WTC11 (cell line): ENCODE data around the gene BANF2. TPM values are rescaled to one million over a fixed set of nuclear protein-coding genes. Genes with fewer than 3 reads are reported as not detected.
"Not testable (repeated sequence)": the region's sequence is repeated elsewhere in the genome, so short reads cannot be mapped to it uniquely, and the experiment has no call there.

Experiments used
- ATAC-seq: fragments of 200-7000 bp; cut with Tn5 transposase; 2 replicates; pipeline ENCODE4 v1.10.0; 2021; ENCODE audit warnings: mild to moderate bottlenecking, moderate library complexity
- CTCF ChIA-PET: fragments of 300-600 bp; sonication (Branson Sonifier 250); formaldehyde crosslinking; loops from one replicate; lab custom pipeline; 2021; ENCODE audit warnings: antibody characterized with exemption; lab: Charles Lee
- POLR2A ChIA-PET: fragments of 350-600 bp; sonication (Branson Sonifier 250); formaldehyde crosslinking; loops from one replicate; lab custom pipeline; 2021; ENCODE audit warnings: antibody characterized with exemption; lab: Charles Lee
- DNase-seq: peaks from one replicate; pipeline ENCODE4 v3.0.0; 2021; ENCODE audit warnings: low spot score
- H3K27ac Mint-ChIP-seq: 2 replicates; pipeline ENCODE4 v1.8.0; 2021; ENCODE audit warnings: mixed read lengths
- H3K27me3 Mint-ChIP-seq: 2 replicates; pipeline ENCODE4 v1.8.0; 2021; ENCODE audit warnings: low read depth, mild to moderate bottlenecking, moderate library complexity, mixed read lengths
- H3K36me3 Mint-ChIP-seq: 2 replicates; pipeline ENCODE4 v1.8.0; 2021; ENCODE audit warnings: mixed read lengths
- H3K4me1 Mint-ChIP-seq: 2 replicates; pipeline ENCODE4 v1.8.0; 2022; ENCODE audit warnings: mixed read lengths
- H3K4me3 Mint-ChIP-seq: 2 replicates; pipeline ENCODE4 v1.8.0; 2021; ENCODE audit warnings: mild to moderate bottlenecking, moderate library complexity, mixed read lengths
- H3K9me3 Mint-ChIP-seq: 2 replicates; pipeline ENCODE4 v1.8.0; 2021; ENCODE audit warnings: mixed read lengths
- ATF1 ChIP-seq: sonication (generic); formaldehyde crosslinking; IDR thresholded peaks from 2 replicates; pipeline ENCODE4 v1.8.1; 2023; ENCODE audit warnings: mild to moderate bottlenecking, moderate library complexity, missing genetic modification reagents
- CREM ChIP-seq: sonication (generic); formaldehyde crosslinking; IDR thresholded peaks from 2 replicates; pipeline ENCODE4 v1.8.1; 2022; ENCODE audit warnings: mild to moderate bottlenecking, missing genetic modification reagents, moderate library complexity
- EMX1 ChIP-seq: fragments of 250-450 bp; sonication (Bioruptor Pico); IDR thresholded peaks from 2 replicates; pipeline ENCODE4 v1.8.0; 2021; ENCODE audit warnings: mild to moderate bottlenecking
- JUN ChIP-seq: sonication (generic); formaldehyde crosslinking; IDR thresholded peaks from 2 replicates; pipeline ENCODE4 v1.8.0; 2023; ENCODE audit warnings: mild to moderate bottlenecking, missing genetic modification reagents
- NFE2L1 ChIP-seq: sonication (generic); formaldehyde crosslinking; IDR thresholded peaks from 2 replicates; pipeline ENCODE4 v1.8.1; 2023; ENCODE audit warnings: missing genetic modification reagents
- NR3C1 ChIP-seq: sonication (generic); formaldehyde crosslinking; conservative IDR thresholded peaks from 2 replicates; pipeline ENCODE4 v1.8.1; 2023; ENCODE audit warnings: low read depth, mild to moderate bottlenecking, missing genetic modification reagents
- ZMAT4 ChIP-seq: fragments of 250-450 bp; sonication (Bioruptor Pico); IDR thresholded peaks from 2 replicates; pipeline ENCODE4 v1.9.0; 2021; ENCODE audit warnings: mild to moderate bottlenecking
- ZNF263 ChIP-seq: sonication (generic); formaldehyde crosslinking; IDR thresholded peaks from 2 replicates; pipeline ENCODE4 v1.8.1; 2022; ENCODE audit warnings: low read depth, mild to moderate bottlenecking, moderate library complexity, missing genetic modification reagents
- ZNF396 ChIP-seq: fragments of 250-450 bp; sonication (Bioruptor Pico); IDR thresholded peaks from 2 replicates; pipeline ENCODE4 v1.8.0; 2021; ENCODE audit warnings: mild to moderate bottlenecking, moderate library complexity, borderline replicate concordance
- total RNA-seq: library from RNA; stranded (reverse); gene quantifications from 3 replicates; pipeline ENCODE4 v1.2.3, GENCODE V29; 2021
- TF ChIP-seq, protein P1 (sequence below): sonication (generic); formaldehyde crosslinking; IDR thresholded peaks from 2 replicates; pipeline ENCODE4 v1.8.0; 2022; ENCODE audit warnings: mild to moderate bottlenecking, missing genetic modification reagents
- TF ChIP-seq, protein P2 (sequence below): sonication (generic); formaldehyde crosslinking; IDR thresholded peaks from 2 replicates; pipeline ENCODE4 v1.8.1; 2023; ENCODE audit warnings: mild to moderate bottlenecking, moderate library complexity, missing genetic modification reagents
- TF ChIP-seq, protein P3 (sequence below): sonication (generic); formaldehyde crosslinking; IDR thresholded peaks from 2 replicates; pipeline ENCODE4 v1.8.1; 2022; ENCODE audit warnings: low read depth, mild to moderate bottlenecking, moderate library complexity, missing genetic modification reagents, borderline replicate concordance
- TF ChIP-seq, protein P4 (sequence below): sonication (generic); formaldehyde crosslinking; IDR thresholded peaks from 2 replicates; pipeline ENCODE4 v1.8.0; 2023; ENCODE audit warnings: mild to moderate bottlenecking, missing genetic modification reagents

BANF2 gene
- total RNA-seq, 1 experiment from 2014 or later = not detected

DNA sequence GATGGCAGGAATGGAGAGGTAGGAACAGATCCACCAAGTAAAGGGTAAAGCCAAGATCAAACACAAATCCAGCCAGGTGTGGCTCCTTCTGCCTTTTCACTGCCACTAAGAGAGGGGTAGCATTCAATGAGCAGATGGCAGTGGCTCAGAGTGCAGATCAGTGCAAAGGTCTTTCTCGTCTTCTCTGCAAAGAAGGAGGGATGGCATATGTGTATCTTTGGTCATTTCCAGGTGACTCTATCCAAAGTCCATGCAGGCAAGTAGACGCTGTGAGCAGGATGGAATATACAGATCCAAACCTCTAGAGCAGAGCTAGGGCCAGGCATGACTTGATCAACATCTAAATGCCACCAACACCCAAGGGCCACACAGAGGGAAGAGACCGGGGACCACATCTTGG is 6.9 kb downstream of the BANF2 start:
- Mint-ChIP-seq H3K4me1 (peaks cover 17% of the 10 kb centered on the region), H3K9me3 (0 out of 2 replicates have a peak, but pooled peaks cover 5% of the 10 kb centered on the region), H3K27ac (no peak overlapping the region), H3K27me3 (no peaks in the 10 kb centered on the region), H3K4me3 (no peak overlapping the region), H3K36me3 (no peaks in the 10 kb centered on the region)
- POLR2A ChIA-PET = no interaction called here
- ATAC-seq (no peak), DNase-seq (no peak)
- no peak for TF ChIP-seq ATF1 (CRISPR knock-in tag)
- TF ChIP-seq, protein P1, sequence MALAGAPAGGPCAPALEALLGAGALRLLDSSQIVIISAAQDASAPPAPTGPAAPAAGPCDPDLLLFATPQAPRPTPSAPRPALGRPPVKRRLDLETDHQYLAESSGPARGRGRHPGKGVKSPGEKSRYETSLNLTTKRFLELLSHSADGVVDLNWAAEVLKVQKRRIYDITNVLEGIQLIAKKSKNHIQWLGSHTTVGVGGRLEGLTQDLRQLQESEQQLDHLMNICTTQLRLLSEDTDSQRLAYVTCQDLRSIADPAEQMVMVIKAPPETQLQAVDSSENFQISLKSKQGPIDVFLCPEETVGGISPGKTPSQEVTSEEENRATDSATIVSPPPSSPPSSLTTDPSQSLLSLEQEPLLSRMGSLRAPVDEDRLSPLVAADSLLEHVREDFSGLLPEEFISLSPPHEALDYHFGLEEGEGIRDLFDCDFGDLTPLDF (CRISPR knock-in tag) = no peak
- no peak for TF ChIP-seq ZNF396 (CRISPR knock-in tag)
- TF ChIP-seq NR3C1 (CRISPR knock-in tag) = no peak
- no peak for TF ChIP-seq EMX1 (CRISPR knock-in tag)
- TF ChIP-seq NFE2L1 (CRISPR knock-in tag) = no peak
- no peak for TF ChIP-seq JUN (CRISPR knock-in tag)
- TF ChIP-seq ZNF263 = no peak
- TF ChIP-seq, protein P2, sequence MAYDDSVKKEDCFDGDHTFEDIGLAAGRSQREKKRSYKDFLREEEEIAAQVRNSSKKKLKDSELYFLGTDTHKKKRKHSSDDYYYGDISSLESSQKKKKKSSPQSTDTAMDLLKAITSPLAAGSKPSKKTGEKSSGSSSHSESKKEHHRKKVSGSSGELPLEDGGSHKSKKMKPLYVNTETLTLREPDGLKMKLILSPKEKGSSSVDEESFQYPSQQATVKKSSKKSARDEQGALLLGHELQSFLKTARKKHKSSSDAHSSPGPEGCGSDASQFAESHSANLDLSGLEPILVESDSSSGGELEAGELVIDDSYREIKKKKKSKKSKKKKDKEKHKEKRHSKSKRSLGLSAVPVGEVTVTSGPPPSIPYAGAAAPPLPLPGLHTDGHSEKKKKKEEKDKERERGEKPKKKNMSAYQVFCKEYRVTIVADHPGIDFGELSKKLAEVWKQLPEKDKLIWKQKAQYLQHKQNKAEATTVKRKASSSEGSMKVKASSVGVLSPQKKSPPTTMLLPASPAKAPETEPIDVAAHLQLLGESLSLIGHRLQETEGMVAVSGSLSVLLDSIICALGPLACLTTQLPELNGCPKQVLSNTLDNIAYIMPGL (CRISPR knock-in tag) = no peak
- TF ChIP-seq, protein P3, sequence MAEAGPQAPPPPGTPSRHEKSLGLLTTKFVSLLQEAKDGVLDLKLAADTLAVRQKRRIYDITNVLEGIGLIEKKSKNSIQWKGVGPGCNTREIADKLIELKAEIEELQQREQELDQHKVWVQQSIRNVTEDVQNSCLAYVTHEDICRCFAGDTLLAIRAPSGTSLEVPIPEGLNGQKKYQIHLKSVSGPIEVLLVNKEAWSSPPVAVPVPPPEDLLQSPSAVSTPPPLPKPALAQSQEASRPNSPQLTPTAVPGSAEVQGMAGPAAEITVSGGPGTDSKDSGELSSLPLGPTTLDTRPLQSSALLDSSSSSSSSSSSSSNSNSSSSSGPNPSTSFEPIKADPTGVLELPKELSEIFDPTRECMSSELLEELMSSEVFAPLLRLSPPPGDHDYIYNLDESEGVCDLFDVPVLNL (CRISPR knock-in tag) = no peak
- TF ChIP-seq ZMAT4 (CRISPR knock-in tag) = no peak
- no peak for TF ChIP-seq CREM (CRISPR knock-in tag)
- TF ChIP-seq, protein P4, sequence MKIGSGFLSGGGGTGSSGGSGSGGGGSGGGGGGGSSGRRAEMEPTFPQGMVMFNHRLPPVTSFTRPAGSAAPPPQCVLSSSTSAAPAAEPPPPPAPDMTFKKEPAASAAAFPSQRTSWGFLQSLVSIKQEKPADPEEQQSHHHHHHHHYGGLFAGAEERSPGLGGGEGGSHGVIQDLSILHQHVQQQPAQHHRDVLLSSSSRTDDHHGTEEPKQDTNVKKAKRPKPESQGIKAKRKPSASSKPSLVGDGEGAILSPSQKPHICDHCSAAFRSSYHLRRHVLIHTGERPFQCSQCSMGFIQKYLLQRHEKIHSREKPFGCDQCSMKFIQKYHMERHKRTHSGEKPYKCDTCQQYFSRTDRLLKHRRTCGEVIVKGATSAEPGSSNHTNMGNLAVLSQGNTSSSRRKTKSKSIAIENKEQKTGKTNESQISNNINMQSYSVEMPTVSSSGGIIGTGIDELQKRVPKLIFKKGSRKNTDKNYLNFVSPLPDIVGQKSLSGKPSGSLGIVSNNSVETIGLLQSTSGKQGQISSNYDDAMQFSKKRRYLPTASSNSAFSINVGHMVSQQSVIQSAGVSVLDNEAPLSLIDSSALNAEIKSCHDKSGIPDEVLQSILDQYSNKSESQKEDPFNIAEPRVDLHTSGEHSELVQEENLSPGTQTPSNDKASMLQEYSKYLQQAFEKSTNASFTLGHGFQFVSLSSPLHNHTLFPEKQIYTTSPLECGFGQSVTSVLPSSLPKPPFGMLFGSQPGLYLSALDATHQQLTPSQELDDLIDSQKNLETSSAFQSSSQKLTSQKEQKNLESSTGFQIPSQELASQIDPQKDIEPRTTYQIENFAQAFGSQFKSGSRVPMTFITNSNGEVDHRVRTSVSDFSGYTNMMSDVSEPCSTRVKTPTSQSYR = no peak
- CTCF ChIA-PET = interaction anchor here (1.8 kb wide), 1 partner anchor 24 kb away, joined by 5 read pairs; no protein-coding TSS in a partner anchor

DNA sequence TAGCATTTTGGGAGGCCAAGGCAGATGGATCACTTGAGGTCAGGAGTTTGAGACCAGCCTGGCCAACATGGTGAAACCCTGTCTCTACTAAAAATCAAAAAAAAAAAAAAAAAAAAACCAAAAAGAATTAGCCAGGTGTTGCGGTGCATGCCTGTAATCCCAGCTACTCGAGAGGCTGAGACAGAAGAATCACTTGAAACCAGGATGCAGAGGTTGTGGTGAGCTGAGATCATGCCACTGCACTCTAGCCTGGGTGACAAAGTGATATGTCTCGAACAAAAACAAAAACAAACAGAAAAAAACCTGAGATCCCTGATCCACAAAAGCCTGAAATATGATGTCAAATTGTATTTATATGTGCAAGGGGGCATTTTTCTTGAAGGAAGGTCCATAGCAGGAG is 8.2 kb downstream of the BANF2 start:
- CTCF ChIA-PET = interaction anchor here (0.9 kb wide), 1 partner anchor 44 kb away, joined by 3 read pairs; no protein-coding TSS in a partner anchor
- H3K9me3 Mint-ChIP-seq, H3K27ac Mint-ChIP-seq, POLR2A ChIA-PET, H3K4me3 Mint-ChIP-seq, H3K27me3 Mint-ChIP-seq, H3K36me3 Mint-ChIP-seq, DNase-seq, ATAC-seq: not testable (repeated sequence)
- H3K4me1 Mint-ChIP-seq = peaks cover 17% of the 10 kb centered on the region

DNA sequence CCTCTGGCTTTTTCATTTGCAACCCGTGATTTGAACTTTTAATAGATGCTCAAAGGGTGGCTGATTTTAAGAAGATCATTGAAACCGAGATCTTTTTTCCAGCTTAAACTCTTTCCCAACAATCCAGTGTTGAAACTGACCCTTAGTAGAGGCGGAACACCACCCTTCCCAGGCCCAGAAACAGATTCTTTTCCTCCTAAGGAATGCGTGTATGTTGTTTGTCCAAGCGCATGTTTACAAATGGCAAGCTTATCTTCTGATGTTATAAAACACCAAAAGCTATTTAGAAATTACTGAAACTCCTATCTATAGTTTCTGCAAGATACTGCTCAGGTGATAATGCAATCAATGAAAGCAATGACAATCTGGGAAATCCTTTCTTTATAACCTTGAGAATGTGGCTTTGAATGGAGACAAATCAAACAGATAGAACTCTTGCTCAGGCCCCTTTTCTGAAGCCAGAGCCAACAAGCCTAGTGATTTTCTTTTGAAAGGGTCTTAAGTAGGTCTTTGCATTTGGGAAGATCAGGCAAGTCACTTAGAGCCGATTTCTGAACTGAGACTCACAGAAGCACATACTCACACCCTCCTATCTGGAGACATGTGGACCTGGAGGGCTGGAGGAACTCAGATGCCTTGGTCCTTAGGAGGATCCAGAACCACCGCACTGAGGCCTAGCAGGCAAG is 9.1 kb downstream of the BANF2 start:
- DNase-seq (no peak), ATAC-seq (no peak)
- H3K27ac Mint-ChIP-seq = no peak overlapping the region; the same call in 1 of the 2 replicates
- ChIA-PET POLR2A (no interaction called here), CTCF (no interaction called here)
- H3K4me1 Mint-ChIP-seq = peaks cover 17% of the 10 kb centered on the region
- no peak for TF ChIP-seq JUN (CRISPR knock-in tag)
- H3K4me3 Mint-ChIP-seq = no peak overlapping the region
- H3K36me3 Mint-ChIP-seq = no peaks in the 10 kb centered on the region
- no peaks in the 10 kb centered on the region for H3K9me3 Mint-ChIP-seq
- no peaks in the 10 kb centered on the region for H3K27me3 Mint-ChIP-seq
